COLO829 (cell line): ENCODE data around the gene ACTR1B.
"Not testable (repeated sequence)": the region's sequence is repeated elsewhere in the genome, so short reads cannot be mapped to it uniquely, and the experiment has no call there.

ENCODE experiments used
- DNase-seq: peaks from one replicate; pipeline ENCODE4 v3.0.0; 2012; ENCODE audit warnings: low spot score

The ACTR1B gene

DNA sequence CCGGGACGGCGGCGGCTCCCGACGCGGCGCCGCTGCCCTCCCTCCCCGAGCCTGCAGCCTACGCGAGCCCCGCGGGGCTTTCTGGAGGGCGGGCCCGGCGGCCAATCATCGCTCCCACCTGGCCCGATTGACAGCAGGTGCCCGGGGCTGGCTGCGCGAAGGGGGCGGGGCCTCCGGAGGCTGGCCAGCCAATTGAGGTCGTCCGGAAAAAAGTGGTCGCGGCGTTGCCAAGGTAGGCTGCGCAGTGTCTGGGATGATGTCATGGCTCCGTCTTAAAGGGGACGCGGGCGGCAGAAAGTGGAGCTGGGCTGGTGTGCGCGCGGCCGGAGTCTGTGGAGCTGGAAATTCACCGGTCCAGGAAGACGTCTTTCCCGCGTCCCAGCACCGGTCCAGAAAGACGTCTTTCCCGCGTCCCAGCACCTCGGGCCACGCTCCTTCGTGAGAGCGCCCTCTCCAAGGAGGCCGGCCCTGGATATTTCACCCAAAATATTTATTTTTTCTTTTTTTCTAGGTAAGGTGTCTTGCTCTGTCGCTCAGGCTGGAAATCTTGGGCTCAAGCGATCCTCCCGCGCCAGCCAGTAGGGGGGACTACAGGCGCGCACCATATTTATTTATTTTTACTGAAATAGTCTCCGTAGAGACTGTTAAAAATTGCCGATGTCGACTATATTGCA lies at the start of gene ACTR1B:
TSS of gene ACTR1B (minus strand) at position 83 of the 674 bp plus-strand sequence. CDS start 154 bp downstream, outside the sequence.
- peak; percentile 88 for DNase-seq

GRCh38 chr2:97712693-97713295 lies 49.0 kb upstream of the ACTR1B start:
- DNase-seq = no peak

DNA sequence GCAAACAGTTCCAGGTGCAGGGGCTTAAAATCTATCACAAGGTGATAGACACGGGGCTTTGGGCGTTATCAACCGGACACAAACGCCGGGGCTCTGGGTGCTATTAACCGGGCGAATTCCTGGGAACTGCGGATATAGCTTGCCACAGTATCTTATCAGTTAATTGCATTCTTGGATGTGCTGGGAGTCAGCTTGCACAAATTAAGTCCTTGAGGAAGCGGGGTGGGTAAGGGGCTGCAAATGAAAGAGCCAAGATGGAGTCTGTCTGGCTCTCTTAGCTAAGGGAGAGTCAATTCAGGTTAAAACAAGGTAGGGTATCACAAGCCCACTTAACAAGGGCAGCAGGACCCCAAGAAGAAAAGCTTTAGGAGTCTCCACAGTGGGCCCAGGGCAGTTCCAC lies 48.3 kb upstream of the ACTR1B start:
- DNase-seq = not testable (repeated sequence)

- no peak for DNase-seq
Measured at GRCh38 chr2:97711394-97711711, 47.5 kb upstream of the ACTR1B start.

DNA sequence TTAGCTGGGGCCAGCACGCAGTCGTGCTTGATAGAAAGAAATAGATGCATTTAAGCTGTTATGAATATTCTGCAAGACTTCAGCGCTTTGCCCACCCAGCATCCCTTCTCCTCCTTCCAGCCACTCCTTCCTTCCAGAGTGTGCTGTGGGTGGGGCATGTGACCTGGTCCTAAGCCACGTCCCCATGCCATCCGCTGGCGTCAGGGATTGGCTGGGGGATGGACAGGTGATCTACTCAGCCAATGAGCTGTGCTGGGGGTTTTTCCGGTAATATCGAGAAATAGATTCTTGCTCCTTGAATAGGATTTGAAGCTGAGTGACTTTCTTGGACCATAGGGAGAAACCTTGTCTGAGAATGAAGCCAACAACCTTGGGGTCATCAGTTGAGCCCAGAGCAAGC lies 44.8 kb upstream of the ACTR1B start:
- no peak for DNase-seq

- no peak for DNase-seq
Measured at GRCh38 chr2:97708048-97708380, 44.2 kb upstream of the ACTR1B start.

DNA sequence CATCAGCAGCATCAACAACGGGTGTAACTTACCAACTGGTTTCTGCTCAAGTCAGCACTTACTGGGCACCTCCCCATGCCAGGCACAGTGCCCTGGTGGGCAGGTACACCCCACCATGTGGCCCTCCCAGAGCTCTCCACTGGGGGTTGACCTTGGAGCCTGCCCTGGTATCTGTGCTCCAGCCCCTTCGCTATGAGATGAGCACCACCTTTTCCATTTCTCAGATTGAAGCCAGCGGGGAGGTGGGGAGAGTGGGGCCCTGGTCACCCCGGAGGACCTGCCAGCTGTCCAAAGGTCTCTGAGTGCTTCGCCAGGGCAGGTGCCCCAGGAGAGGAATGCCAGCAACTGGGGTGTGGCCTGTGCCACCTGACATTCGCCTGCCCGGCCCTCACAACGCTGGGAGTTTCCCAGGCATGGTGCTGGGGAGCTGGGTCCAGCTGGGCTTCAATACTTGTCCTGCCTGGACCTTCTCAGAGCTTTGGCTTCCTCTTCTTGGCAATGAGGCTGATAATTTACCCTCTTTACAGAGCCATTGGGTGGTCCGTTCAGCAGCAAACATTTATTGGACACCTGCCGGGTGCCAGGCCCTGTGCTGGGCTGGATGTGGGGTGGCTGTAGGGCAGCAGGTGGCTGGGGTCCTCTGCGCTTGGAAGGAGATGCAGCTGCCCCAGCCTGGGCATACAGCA lies 43.7 kb upstream of the ACTR1B start:
- no peak for DNase-seq

GRCh38 chr2:97706708-97707345 lies 43.0 kb upstream of the ACTR1B start:
- DNase-seq = no peak

DNA sequence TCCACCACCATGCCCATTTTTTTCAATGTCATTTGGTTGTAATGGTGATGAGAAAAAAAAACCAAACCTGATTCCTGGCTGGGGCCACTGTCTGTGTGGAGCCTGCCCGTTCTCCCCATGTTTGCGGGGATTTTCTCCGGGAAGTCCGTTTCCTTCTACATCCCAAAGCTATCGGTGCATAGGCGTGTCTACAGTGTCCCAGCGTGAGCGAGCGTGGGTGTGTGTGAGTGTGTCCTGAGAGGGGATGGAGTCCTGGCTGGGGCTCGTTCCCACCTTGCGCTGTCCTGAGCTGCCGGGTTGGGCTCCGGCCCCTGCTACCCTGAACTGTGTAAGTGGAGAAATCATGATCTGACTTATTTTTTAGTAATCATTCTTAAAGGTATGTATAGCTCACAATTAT lies 42.3 kb upstream of the ACTR1B start:
- no peak for DNase-seq

GRCh38 chr2:97704989-97705388 lies 41.1 kb upstream of the ACTR1B start:
- no peak for DNase-seq

- DNase-seq = no peak
Measured at GRCh38 chr2:97703741-97704140, 39.9 kb upstream of the ACTR1B start.

DNA sequence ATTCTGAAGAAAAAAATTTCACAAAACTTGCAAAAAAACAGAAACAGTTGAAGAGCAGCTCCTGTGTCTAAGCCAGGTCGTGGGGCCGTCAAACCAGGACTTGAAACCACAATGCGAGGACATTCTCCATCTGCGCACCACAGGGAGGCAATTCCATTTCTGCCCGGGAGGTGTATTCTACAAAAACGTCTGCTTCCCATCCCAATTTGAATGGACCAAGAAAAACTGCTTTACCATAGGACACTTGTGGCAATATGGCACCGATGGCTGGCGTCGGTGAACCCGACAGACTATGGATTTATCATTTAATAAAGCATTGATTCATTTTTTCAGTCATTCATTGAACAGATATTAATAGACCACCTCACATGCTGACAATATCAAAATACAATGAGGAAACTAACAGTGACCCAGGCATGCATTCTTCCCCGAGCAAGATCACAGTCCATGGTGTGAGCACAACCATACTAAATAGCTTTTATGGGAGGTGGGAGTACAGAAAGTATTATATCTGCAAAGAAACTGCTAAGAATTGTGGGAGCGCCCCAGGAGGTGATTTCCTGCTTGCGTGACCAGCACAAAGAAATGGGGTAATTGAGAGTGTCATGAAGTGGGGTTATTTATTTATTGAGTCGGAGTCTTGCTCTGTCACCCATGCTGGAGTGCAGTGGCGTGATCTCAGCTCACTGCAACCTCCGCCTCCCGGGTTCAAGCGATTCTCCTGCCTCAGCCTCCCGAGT lies 39.1 kb upstream of the ACTR1B start:
- no peak for DNase-seq

DNA sequence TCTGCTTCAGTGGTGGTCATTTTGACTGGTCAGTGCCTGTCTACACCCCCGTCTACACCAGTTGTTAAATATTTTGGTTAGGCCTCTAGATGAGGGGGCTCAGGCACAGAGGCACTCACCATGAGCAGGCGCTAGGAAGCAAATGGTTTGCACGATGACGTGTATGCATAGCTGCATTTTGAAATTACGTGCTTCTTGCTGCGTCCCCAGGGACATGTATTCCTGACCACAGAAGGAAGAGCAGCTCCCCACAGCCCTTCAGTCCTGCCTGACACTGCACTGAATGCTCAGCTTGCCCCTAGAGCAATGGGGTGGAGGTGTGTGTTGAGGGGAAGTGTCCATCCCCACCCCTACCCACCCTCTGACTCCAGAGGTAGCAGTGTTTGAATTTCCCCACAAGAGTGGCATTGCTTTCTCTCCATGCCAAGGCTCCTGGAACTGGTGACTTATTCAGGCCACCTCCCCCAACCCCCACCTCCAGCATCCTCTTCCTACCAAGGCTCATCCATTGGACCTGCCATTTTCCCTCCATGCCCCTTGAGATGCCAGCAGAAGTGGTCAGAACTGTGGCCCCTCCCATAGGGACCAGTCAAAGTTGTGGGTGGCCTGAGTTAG lies 38.1 kb upstream of the ACTR1B start:
- DNase-seq = no peak

- DNase-seq = no peak
Measured at GRCh38 chr2:97701186-97701585, 37.3 kb upstream of the ACTR1B start.

DNA sequence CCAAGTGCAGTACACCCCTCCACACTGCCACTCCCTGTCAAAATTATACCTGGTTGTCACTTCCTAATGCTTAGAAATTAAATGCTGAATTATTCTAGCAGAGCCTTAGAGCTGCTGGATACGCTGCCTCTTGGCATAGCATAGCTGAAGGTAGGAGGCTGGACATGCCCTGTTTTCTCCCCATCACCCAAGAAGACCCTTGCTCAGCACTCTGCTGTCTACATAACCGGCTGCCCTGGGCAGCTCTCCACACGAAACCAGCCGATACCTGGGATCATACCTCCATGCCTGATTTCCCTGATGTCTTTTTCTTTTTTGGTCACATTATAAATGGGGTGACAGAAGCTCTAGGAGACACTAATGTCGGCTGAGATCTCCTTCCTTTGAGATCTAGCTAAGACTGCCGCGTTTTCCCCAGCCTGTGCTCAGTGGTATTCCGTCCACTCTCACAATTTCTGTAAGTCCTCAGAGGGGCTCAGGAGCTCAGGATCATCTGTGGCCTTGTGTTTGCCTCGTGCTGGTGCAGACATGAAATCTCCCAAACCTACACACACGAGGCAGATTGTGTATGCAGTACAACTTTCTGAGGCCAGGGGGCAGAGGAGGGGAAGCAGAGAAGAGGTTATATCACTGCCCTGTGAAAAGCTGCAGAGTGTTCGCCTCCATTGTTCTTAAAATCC lies 36.1 kb upstream of the ACTR1B start:
- DNase-seq = peak; percentile 40

DNA sequence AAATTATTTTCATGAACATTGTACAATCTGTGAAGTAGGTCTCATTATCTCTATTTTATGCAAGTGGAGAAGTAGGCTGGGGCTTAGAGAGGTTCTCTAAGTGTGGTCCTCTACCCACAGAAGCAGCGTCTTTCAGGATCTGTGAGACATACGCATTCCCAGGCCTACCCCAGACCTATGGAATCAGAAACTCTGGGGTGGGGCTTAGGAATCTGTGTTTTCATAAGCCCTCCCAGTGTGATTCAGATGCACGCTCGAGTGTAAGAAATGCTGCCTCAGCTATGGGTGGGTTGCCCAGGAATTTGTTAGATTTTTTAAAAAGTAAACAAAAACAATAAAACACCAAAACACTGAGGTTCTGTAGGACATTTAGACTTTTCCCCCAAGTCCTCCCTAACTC lies 34.7 kb upstream of the ACTR1B start:
- DNase-seq = no peak

- peak; percentile 85 for DNase-seq
Measured at GRCh38 chr2:97697252-97698235, 33.7 kb upstream of the ACTR1B start.

DNA sequence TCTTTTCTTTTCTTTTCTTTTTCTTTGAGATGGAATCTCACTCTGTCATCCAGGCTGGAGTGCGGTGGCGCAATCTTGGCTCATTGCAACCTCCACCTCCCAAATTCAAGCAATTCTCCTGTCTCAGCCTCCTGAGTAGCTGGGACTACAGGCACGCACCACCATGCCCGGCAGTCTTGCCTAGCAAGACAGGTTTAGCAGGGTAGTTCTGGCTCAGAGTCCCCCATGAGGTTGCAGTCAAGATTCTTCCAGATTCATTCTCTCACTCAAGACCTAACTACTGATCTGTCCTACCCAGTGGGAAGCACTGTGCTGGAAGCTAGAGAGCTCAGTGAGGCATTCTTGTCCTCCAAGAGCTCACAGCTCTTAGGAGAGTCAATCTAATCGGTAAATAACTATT lies 31.9 kb upstream of the ACTR1B start:
- DNase-seq = no peak

DNA sequence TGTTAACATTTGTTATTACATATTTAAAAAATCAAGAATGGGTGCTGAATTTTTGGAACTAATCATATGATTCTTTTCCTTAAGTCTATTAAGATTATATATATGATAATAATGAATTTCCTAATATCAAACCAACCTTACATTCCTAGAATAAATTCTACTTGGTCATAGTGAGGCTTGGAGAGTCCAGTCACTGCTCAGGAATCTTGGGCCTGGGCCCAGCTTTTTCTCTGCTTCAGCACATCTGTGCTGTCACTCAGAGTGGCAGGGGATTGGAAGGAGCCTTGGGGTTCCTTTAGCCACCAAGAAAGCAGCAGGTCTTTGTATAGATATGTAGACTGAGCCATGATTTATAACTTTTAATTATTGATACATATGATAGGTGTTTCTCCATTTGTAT lies 29.6 kb upstream of the ACTR1B start:
- DNase-seq = no peak

GRCh38 chr2:97691166-97691565 lies 27.3 kb upstream of the ACTR1B start:
- DNase-seq = no peak
